Stimulated activated CD4-positive, alpha-beta T cell treated with anti-CD3 and anti-CD28 coated beads, TNF-alpha, amount 100 ng/mL, for 4 hours (primary cell): ENCODE results near the gene HELZ.
"Not testable (repeated sequence)": the region's sequence is repeated elsewhere in the genome, so short reads cannot be mapped to it uniquely, and the experiment has no call there.

Experiments
- DNase-seq, 3 experiments: peaks; one replicate each; pipeline ENCODE4 v3.0.0-alpha.2; 2020; ENCODE audit warnings: low read depth in 3 of 3

Gene HELZ

DNA sequence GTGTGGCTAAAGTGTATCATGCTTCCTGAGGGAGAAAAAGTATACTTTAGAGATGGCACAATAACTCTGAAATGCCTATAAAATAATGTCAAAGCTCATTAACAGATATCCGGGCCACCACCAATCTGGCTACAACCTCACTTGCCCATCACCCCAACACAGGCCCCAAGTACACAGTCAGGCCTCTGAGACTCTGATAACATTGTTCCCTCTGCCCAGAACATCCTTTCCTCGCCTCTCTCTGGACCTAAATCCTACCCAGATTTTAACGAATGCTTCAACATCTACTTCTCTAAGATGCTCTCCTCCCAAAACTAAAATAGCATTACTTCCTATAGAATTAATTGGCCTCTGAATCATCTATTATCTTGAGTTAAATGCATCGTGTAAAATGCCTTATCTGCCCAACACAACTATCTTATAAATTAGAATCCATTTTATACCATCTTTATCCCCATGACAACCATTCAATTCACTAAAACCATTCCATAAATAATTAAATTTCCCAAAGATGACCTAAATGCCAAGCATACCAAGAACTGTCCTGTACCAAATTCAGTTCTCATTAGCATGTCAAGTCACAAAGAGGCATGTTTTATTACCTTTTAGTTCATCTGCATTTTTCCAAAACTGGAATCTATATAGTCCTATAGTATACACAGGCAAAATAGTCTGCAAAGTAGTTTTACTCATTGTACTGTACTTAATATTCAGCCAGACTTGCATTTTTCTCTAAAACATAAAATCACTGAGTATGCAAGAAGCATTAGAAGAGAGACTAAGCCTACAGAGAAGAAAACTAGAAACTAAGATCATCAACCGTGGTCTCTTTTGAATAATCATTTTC, 15.7 kb downstream of the HELZ start:
- DNase-seq = no peak

- no peak for DNase-seq
Measured at GRCh38 chr17:67227488-67227887, 17.5 kb downstream of the HELZ start.

DNA sequence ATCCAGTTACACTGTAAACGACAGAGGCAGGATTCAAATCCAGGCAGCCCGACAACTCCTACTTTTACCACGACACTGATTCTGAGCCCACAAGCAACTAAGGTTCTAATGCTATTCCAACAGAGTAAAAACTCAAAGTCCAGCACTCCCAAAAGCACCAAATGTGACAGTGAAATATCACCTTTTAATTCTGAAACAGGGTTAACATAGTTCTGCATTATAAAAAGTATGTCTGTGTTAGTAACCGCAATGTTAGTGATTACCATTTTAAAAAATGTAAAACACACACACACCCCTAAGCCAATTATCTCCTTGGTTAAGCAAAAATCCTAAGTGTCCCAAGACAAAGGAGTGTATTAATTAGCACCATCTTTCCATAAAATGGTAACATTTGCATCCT, 19.7 kb downstream of the HELZ start:
- DNase-seq = no peak

DNA sequence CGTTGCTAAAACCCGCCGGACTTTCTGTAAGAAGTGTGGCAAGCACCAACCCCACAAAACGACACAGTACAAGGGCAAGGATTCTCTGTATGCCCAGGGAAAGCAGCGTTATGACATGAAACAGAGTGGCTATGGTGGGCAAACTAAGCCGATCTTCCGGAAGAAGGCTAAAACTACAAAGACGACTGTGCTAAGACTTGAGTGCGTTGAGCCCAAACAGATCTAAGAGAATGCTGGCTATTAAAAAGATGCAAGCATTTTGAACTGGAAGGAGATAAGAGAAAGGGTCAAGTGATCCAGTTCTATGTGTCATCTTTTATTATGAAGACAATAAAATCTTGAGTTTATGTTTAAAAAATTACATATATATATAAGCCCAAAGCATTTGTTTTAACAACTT, 20.3 kb downstream of the HELZ start:
- DNase-seq = no peak

DNA sequence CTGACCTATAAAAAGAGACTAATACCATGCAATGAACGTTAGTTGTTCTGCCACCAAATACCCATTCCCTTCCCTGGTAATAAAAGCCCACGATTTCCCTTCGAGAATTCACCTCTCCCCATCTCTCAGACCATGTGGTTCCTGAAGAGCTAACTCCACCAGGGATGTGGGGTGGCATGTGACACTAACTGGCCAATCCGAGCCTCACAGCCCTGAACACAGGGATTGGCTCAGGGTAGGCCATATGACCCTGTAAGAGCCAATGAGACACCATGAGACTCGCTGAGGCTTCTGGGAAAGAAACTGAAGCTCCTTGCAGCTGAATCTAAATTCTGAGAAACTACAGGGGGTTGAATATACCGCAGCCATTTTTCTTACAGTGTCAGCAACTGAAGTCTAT, 21.1 kb downstream of the HELZ start:
- DNase-seq = no peak

DNA sequence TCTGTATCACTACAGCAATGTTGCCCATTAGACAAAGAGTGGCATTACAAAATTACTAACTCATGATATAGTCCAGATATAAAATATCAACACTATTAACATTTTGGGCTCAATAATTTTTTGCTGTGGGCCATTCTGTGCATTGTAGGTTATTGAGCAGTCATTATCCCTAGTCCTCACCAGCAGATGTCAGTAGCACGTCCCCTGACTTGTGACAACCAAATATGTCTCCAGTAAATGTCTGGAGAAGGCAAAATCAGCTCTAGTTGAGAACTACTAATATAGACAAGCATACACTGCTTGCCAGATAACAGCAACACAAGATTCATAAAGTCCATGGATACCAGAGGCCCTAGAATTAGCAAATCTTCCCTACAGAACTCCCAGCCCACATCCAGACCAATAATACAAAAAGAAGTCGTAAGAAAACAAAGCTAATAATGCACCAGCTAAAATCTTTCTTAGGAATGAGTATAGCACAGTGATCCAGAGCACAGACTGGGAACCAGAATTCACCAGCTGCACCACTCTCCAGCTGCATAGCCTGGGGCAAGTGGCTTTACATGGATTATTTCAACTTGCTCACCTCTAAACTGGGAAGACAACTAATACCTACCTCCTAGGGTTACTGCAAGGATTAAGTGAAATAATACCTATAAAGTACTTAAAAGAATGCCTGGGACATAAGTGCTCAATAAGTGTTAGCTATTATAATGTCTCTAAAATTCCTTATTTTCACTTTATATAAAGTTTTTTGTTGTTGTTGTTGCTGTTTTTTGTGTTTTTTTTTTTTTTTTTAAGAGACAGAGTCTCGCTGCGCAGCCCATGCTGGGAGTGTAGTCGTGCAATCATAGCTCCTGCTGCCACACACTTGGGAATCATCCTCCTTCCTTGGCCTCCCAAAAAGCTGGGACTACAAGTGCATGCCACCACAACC, 23.7 kb downstream of the HELZ start:
- no peak for DNase-seq

- no peak for DNase-seq
Measured at GRCh38 chr17:67218385-67218950, 26.5 kb downstream of the HELZ start.

- no peak for DNase-seq
Measured at GRCh38 chr17:67217446-67217845, 27.6 kb downstream of the HELZ start.

DNA sequence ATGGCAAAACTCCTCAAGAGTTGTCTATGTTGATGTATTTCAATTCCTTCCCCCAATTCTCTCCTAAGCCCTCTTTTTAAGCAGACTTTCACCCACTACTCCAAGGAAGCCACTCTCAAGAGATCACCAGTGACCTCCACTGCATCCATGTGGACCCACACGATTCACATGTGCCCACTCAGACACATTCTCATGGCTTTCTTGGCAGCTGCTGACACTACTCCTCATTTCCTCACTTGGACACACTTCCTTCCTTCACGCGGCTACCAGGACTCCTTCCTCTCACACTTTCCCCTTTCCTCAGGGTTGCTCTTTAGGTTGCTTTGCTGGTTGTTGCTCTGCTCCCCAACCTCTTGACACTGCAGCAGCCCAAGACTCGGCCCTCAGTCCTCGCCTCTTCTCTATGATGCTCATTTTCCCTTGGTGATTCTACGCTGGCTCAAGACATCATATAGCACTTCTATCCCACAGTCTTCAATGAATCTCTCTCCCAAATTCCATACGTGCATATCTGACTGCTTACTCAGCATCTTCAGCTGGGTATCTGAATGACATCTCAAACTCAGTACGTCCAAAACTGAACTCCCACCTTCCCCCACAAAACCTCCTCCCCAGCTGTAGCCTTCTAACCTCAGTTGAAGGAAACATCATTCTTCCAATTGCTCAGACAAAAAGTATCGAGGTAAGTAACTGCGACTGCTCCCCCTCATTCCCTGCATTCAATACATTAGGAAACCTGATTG, 28.2 kb downstream of the HELZ start:
- no peak for DNase-seq

- no peak for DNase-seq
Measured at GRCh38 chr17:67215991-67216421, 29.0 kb downstream of the HELZ start.

- DNase-seq = no peak
Measured at GRCh38 chr17:67212714-67213417, 32.1 kb downstream of the HELZ start.

DNA sequence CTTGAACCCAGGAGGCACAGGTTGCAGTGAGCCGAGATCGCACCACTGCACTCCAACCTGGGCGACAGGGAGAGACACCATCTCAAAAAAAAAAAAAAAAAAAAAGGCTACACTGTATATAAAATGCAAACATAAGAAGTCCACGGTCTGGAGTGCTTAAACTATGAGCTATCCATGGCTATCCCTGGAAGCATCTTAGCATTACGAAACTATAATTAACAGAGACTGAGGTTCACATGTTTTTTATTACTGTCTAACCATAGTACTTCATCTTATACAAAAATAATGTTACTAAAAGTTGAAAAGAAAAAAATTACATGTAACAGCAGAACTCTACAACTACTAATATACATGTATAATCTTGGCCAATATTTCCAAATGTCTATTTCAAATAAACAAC, 32.8 kb downstream of the HELZ start:
- DNase-seq = no peak

GRCh38 chr17:67211742-67212141, 33.3 kb downstream of the HELZ start:
- no peak for DNase-seq

DNA sequence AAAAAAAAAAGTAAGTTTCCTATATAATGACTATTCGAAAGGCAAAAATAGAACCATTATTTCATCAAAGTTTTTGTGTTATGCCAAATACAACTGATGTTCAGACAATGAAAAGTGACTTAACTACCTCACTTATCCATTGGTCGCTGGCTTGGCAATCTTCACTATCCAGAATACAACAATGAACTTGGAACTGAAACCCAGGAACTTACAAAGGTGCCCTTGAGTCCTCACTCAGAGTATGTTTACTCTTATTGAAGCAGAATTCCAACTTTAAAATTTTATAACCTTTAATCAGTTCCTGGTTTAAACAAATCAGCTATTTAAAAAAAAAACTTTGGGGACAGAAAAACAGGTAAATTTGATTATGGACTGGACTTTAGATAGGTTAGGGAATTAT, 34.1 kb downstream of the HELZ start:
- DNase-seq = no peak

DNA sequence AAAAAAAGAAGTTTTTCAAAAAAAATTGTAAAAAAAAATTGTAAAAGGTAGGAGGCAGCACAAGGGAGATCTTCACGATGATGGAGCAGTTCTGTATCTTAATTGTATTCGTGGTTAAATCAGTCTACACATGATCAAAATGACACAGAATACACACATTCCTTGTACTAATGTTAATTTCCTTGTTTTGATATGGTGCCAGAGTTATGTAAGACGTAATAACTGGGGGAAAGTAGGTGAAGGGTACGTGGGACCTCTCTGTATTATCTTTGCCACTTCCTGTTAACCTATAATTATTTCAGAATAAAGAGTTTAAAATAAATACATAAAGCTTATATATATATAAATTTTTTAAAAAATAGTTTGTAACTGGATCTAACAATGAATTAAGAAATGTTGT, 36.8 kb downstream of the HELZ start:
- DNase-seq = no peak

GRCh38 chr17:67203818-67204217, 41.2 kb downstream of the HELZ start:
- DNase-seq = no peak

DNA sequence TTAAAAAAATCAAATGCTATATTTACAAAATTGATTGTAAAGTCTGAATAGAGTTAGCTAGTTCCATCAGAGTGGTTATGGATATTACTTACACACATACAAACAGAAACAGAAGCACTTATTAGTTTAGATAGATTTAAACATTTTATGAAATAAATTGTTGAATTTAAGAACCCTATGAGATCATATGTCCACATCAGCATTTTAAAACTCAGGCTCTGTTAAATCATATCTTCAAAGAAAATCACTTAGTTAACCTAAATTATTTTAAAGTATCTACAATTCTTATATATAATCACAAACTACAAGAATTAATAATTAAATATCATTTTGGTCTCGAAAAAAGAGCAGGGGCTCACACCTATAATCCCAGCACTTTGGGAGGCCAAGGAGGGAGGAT, 42.5 kb downstream of the HELZ start:
- DNase-seq = no peak

DNA sequence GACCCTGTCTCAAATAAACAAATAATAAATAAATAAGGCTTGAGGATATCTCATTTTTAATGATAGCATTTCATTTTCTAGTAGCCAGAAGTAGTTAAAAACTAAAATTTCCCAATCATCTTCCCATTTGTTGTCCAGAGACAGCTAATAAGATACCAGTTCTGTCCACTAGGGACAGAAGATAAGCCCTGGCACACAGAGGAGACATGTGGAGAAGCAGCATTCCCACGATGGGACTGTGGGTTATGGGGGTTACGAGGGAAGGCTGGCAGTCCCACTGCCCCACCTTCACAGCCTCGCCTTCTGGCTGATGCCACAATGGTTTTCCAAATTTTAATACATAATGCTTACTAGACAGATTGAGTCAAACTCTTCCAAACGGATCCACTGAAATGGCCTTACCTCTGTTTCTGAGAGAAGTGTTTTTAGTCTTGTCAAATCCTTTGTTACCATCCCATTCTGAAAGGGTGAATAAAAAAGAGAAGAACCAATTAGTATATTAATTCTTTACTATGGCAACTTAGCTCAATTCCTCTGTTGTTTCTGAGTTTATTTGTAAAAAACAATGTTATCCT, 44.2 kb downstream of the HELZ start:
- DNase-seq = no peak

- no peak for DNase-seq
Measured at GRCh38 chr17:67198131-67198530, 46.9 kb downstream of the HELZ start.

DNA sequence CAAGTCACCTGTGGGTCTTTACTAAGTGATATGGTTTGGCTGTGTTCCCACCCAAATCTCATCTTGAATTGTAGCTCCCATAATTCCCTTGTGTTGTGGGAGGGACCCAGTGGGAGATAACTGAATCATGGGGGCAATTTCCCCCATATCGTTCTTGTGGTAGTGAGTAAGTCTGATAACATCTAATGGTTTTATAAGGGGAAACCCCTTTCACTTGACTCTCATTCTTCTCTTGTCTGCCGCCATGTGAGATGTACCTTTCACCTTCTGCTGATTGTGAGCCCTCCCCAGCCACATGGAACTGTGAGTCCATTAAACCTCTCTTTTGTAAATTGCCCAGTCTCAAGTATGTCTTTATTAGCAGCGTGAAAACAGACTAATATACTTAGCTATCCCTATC, 48.0 kb downstream of the HELZ start:
- not testable (repeated sequence) for DNase-seq

GRCh38 chr17:67196422-67196821, 48.6 kb downstream of the HELZ start:
- DNase-seq = no peak
